ENCODE data around the gene TCP11L2. TPM values are rescaled to one million over a fixed set of nuclear protein-coding genes. Genes with fewer than 3 reads are reported as not detected.
A peak's percentile ranks its signal among the peaks of the same experiment; 100 is the strongest.

TCP11L2 gene
- total and polyA plus RNA-seq, 2 of the 13 experiments (the other 11 are each of a cell fraction or from before 2014, with no cell fraction given) = 4.6 to 24.1 TPM

DNA sequence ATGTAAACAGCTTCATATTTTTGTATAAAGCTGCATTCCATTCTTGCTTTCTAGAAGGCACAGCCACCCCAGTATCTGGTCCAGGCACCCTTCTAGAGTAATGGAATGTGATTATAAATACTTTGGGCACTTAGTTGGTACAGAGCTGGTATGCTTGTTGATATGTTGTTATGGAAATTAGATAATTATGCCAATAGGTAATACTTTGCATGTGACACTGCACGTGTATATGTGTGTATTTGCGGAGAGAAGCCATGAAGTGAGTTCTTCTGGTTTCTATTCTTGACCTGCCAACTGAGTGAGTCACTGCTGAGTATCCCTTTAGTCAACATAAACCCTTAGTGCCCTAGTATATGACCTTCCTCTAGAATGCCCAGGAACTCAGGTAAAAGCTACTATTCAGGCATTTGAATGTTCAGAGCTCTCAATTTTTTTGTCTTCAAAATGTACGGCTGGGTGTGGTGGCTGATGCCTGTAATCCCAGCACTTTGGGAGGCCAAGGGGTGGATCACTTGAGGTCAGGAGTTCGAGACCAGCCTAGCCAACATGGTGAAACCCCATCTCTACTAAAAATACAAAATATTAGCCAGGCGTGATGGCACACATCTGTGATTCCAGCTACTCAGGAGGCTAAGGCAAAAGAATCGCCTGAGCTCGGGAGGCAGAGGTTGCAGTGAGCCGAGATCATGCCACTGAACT lies 6.2 kb upstream of the TCP11L2 start (continued):
- TF ChIP-seq, protein P1, sequence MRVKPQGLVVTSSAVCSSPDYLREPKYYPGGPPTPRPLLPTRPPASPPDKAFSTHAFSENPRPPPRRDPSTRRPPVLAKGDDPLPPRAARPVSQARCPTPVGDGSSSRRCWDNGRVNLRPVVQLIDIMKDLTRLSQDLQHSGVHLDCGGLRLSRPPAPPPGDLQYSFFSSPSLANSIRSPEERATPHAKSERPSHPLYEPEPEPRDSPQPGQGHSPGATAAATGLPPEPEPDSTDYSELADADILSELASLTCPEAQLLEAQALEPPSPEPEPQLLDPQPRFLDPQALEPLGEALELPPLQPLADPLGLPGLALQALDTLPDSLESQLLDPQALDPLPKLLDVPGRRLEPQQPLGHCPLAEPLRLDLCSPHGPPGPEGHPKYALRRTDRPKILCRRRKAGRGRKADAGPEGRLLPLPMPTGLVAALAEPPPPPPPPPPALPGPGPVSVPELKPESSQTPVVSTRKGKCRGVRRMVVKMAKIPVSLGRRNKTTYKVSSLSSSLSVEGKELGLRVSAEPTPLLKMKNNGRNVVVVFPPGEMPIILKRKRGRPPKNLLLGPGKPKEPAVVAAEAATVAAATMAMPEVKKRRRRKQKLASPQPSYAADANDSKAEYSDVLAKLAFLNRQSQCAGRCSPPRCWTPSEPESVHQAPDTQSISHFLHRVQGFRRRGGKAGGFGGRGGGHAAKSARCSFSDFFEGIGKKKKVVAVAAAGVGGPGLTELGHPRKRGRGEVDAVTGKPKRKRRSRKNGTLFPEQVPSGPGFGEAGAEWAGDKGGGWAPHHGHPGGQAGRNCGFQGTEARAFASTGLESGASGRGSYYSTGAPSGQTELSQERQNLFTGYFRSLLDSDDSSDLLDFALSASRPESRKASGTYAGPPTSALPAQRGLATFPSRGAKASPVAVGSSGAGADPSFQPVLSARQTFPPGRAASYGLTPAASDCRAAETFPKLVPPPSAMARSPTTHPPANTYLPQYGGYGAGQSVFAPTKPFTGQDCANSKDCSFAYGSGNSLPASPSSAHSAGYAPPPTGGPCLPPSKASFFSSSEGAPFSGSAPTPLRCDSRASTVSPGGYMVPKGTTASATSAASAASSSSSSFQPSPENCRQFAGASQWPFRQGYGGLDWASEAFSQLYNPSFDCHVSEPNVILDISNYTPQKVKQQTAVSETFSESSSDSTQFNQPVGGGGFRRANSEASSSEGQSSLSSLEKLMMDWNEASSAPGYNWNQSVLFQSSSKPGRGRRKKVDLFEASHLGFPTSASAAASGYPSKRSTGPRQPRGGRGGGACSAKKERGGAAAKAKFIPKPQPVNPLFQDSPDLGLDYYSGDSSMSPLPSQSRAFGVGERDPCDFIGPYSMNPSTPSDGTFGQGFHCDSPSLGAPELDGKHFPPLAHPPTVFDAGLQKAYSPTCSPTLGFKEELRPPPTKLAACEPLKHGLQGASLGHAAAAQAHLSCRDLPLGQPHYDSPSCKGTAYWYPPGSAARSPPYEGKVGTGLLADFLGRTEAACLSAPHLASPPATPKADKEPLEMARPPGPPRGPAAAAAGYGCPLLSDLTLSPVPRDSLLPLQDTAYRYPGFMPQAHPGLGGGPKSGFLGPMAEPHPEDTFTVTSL (CRISPR knock-in tag; IDR thresholded peaks at IDR 0.05; ENCODE audit: borderline replicate concordance) = no peak
- TF ChIP-seq, protein P2, sequence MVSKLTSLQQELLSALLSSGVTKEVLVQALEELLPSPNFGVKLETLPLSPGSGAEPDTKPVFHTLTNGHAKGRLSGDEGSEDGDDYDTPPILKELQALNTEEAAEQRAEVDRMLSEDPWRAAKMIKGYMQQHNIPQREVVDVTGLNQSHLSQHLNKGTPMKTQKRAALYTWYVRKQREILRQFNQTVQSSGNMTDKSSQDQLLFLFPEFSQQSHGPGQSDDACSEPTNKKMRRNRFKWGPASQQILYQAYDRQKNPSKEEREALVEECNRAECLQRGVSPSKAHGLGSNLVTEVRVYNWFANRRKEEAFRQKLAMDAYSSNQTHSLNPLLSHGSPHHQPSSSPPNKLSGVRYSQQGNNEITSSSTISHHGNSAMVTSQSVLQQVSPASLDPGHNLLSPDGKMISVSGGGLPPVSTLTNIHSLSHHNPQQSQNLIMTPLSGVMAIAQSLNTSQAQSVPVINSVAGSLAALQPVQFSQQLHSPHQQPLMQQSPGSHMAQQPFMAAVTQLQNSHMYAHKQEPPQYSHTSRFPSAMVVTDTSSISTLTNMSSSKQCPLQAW (CRISPR knock-in tag; IDR thresholded peaks at IDR 0.05) = no peak
- TF ChIP-seq ZNF431 (CRISPR knock-in tag; IDR thresholded peaks at IDR 0.05; ENCODE audit: borderline replicate concordance, low read depth) (no peak), HMGA1 (CRISPR knock-in tag; conservative IDR thresholded peaks at IDR 0.05) (no peak), SP5 (CRISPR knock-in tag; IDR thresholded peaks at IDR 0.05; ENCODE audit: borderline replicate concordance, low read depth) (no peak), POGZ (CRISPR knock-in tag; IDR thresholded peaks at IDR 0.05) (no peak), CCDC6 (CRISPR knock-in tag; IDR thresholded peaks at IDR 0.05) (no peak), SIX4 (CRISPR knock-in tag; IDR thresholded peaks at IDR 0.05) (no peak), ZNF17 (CRISPR knock-in tag; IDR thresholded peaks at IDR 0.05) (no peak), SMAD9 (CRISPR knock-in tag; IDR thresholded peaks at IDR 0.05) (no peak), NFRKB (IDR thresholded peaks at IDR 0.05) (no peak), ZNF253 (CRISPR knock-in tag; IDR thresholded peaks at IDR 0.05; ENCODE audit: borderline replicate concordance) (no peak), ZNF33A (CRISPR knock-in tag; IDR thresholded peaks at IDR 0.05; ENCODE audit: borderline replicate concordance) (no peak), ISL2 (CRISPR knock-in tag; IDR thresholded peaks at IDR 0.05) (no peak), PHF5A (CRISPR knock-in tag; IDR thresholded peaks at IDR 0.05; ENCODE audit: low read depth, unreplicated experiment) (no peak), HNRNPLL (IDR thresholded peaks at IDR 0.05; ENCODE audit: low read depth, low read length, poor library complexity, severe bottlenecking) (no peak), RXRB (CRISPR knock-in tag; IDR thresholded peaks at IDR 0.05; ENCODE audit: borderline replicate concordance) (peak; percentile 60; the same call in 1 of the 2 replicates), TBX2 (CRISPR knock-in tag; IDR thresholded peaks at IDR 0.05; ENCODE audit: borderline replicate concordance) (no peak), ZNF672 (CRISPR knock-in tag; IDR thresholded peaks at IDR 0.05) (no peak)
- TF ChIP-seq, protein P3, sequence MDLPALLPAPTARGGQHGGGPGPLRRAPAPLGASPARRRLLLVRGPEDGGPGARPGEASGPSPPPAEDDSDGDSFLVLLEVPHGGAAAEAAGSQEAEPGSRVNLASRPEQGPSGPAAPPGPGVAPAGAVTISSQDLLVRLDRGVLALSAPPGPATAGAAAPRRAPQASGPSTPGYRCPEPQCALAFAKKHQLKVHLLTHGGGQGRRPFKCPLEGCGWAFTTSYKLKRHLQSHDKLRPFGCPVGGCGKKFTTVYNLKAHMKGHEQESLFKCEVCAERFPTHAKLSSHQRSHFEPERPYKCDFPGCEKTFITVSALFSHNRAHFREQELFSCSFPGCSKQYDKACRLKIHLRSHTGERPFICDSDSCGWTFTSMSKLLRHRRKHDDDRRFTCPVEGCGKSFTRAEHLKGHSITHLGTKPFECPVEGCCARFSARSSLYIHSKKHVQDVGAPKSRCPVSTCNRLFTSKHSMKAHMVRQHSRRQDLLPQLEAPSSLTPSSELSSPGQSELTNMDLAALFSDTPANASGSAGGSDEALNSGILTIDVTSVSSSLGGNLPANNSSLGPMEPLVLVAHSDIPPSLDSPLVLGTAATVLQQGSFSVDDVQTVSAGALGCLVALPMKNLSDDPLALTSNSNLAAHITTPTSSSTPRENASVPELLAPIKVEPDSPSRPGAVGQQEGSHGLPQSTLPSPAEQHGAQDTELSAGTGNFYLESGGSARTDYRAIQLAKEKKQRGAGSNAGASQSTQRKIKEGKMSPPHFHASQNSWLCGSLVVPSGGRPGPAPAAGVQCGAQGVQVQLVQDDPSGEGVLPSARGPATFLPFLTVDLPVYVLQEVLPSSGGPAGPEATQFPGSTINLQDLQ (CRISPR knock-in tag; IDR thresholded peaks at IDR 0.05) = no peak
